ENCODE measurements around the gene LRMDA. TPM values are rescaled to one million over a fixed set of nuclear protein-coding genes. Genes with fewer than 3 reads are reported as not detected.

The LRMDA gene
- total RNA-seq, 1 experiment from 2014 or later: not detected

- no peak for DNase-seq (ENCODE audit: low spot score)
Measured at GRCh38 chr10:75662715-75663114, 231.3 kb downstream of the LRMDA start.

GRCh38 chr10:75663947-75664664 lies 232.7 kb downstream of the LRMDA start:
- no peak for DNase-seq (ENCODE audit: low spot score)

DNA sequence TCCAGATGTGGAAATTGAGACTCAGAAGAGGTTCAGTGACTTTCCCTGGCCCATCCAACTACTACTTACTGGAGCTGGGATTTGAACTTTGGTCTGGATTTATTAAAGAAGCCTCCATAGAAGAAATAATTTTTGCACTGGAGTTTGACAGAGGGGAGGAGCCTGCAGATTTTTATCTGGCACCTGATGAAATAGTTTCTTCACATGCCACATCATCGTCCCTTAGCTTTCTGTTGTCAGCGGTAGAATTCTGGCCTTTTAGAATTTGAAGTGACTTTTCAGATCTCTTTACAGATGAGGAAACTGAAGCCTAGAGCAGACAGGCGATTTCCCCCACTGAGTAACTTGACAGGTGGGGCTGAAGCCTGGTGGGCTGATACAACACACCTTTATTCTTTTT lies 233.5 kb downstream of the LRMDA start:
- no peak for DNase-seq (ENCODE audit: low spot score)

- no peak for DNase-seq (ENCODE audit: low spot score)
Measured at GRCh38 chr10:75665707-75666106, 234.3 kb downstream of the LRMDA start.

- DNase-seq (ENCODE audit: low spot score): no peak
Measured at GRCh38 chr10:75672111-75672671, 240.8 kb downstream of the LRMDA start.

DNA sequence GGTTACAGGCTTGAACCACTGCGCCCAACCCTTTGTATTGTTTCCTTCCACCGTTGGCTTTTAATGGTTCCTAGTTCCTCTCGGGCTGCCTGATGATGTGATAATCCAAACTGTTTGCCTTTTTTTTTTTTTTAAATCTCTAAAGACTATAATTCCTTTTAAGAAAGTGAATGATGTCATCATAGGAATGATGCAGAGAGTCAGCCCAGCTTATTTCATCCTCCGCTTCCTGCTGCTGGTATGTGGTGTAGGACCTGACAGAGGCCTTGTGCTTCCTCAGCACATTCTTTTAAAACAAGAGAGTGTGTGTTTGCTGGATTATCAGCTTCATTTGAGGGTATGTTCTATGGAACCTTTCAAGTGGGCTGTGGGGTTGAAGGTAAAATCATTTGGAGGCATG lies 241.4 kb downstream of the LRMDA start:
- no peak for DNase-seq (ENCODE audit: low spot score)

DNA sequence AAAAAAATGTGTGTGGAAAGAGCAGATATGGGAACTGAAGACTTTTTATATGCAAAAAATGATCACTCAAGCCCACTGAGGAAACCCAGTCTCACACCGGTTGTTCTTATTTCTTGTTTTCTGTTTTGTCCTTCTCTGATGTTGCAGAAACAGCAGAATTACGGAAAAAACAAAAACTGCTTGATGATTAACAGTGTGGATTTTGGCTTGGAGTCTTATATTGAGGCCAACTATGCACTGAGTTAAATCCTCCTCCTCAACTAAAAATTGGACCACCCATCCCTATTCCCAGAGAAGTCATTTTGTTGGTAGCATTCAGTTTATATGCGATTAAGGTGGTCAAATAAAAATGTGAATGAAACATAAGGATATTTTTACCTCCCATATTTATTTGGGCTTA lies 246.1 kb downstream of the LRMDA start:
- DNase-seq (ENCODE audit: low spot score): no peak

DNA sequence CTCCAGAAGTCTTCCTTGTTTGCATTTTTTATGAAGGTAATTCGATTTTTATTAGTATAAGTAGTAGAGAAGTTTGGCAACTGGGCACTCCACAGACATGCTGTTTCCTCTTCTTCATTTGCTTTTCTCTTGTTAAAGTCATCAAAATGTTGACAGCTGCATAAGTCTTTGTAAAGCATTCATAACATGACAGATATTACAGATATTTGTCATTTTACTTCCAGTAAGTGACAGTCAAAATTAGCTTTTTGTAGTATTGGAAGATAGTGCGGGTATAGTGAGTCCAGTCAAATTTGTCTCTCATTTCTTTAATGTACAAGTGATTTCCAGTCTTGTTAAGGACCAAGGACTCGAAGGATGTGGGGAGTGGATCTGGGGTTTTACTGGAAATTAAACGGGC lies 247.1 kb downstream of the LRMDA start:
- DNase-seq (ENCODE audit: low spot score): no peak

- no peak for DNase-seq (ENCODE audit: low spot score)
Measured at GRCh38 chr10:75679536-75679935, 248.1 kb downstream of the LRMDA start.

- DNase-seq (ENCODE audit: low spot score): no peak
Measured at GRCh38 chr10:75681334-75681733, 249.9 kb downstream of the LRMDA start.

DNA sequence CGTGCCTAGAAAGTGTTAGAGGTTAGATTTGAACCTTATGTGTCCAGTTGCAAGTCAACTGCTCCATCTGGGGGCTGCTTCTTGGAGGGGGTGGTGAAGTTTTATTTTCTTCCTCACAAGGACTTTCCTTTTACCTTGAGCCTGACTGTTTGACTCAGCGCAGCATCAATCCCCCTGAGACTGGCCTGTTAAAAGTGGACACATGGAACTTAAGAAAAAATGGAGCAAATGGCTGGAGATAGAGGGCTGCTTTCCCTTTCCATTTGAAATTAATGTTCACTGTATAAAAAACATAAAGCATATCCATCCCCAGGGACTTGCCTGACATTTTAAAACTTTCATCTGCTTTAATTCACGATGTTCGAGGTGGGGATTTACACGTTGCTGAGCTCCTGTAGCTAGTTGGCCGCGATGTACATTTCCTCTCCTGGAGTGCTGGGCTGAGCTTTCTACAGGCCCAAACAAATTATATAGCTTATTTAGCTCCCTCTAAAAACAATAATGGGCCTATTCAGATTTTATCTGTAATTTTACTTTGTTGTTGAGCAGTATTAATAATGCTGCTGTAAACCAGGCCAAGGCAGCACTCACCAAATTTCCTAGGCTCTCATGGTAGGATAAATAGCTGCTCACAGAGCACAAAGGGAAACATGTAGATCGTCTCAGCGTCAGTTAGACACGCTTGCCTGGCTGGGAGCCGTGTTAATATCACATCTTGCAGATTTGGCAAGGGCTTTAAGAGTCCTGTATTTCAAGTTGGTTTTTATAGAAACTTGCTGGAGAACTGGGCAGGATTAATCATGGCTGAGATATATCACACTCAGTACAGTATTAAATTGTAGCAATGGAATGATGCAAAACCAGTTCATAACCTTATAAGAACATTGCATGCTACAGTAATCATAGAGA lies 251.5 kb downstream of the LRMDA start:
- no peak for DNase-seq (ENCODE audit: low spot score)

GRCh38 chr10:75685187-75685586 lies 253.8 kb downstream of the LRMDA start:
- DNase-seq (ENCODE audit: low spot score): no peak

- no peak for DNase-seq (ENCODE audit: low spot score)
Measured at GRCh38 chr10:75688506-75689300, 257.3 kb downstream of the LRMDA start.

DNA sequence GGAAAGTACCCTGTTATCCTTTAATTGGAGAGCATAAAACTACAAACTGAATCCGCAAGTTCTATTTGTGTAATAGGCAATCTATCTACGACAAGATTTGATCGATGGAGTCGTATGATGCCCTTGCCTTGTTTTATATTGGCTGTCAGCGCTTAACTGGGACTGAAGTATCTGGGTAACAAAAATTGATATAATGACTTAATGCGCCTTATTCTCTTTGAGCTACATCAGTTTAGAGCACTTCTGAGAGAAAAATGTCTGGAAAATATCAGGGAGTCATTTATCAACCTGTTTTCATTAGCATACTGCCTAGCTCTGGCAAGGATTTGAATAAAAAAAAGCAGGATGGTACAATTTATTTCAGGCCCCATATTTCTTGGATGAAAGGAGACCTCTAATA lies 262.1 kb downstream of the LRMDA start:
- no peak for DNase-seq (ENCODE audit: low spot score)

DNA sequence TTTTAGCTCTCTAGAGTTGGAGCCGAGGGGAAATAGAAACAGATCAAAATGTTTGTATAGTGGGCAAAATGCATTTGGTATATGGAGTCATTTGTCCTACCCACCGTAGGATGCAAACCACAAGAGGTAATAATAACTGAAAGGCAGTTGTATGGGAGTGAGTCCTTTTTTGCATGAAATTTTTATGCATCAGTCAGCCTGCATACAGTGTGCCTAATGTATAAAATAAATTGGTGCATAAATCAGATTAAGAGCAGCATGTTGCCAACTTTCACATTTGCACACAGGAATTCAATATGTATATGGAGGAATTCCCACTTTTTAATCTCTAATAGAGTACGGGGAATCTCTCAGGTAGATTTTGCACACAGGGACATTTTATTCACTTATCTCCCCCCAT lies 262.8 kb downstream of the LRMDA start:
- DNase-seq (ENCODE audit: low spot score): no peak

GRCh38 chr10:75694790-75695189 lies 263.4 kb downstream of the LRMDA start:
- no peak for DNase-seq (ENCODE audit: low spot score)

GRCh38 chr10:75695994-75696393 lies 264.6 kb downstream of the LRMDA start:
- no peak for DNase-seq (ENCODE audit: low spot score)

- DNase-seq (ENCODE audit: low spot score): no peak
Measured at GRCh38 chr10:75696536-75696935, 265.1 kb downstream of the LRMDA start.

- no peak for DNase-seq (ENCODE audit: low spot score)
Measured at GRCh38 chr10:75703191-75703854, 271.9 kb downstream of the LRMDA start.

- no peak for DNase-seq (ENCODE audit: low spot score)
Measured at GRCh38 chr10:75705426-75705825, 274.0 kb downstream of the LRMDA start.

Measured in HT-29 (cell line).